ENCODE results near the gene YJEFN3.

DNA sequence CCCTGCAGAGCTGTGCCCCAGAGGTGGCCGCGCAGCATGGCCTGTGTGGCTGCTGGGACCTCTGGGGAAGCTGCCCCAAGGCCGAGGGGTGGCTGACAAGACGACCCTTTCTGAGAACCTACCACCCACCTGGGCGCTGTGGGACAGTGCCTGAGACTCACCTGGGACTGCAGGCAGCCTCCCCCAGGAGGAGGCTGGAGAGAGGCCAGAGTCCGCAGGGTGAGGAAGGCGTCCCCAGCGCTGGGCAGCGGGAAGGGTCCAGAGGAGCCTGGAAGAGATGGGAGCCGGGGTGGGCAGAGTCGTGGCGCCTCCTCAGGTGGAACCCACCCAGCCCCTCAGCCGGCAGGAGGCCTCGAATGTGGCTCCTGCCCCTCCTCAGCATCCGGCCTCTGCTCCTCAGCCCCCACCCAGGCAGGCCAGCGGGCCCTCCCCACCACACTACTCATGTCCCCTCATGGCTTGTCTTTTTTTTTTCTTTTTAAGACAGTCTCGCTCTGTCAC, 34.7 kb downstream of the YJEFN3 start:
- TF ChIP-seq, protein P1, sequence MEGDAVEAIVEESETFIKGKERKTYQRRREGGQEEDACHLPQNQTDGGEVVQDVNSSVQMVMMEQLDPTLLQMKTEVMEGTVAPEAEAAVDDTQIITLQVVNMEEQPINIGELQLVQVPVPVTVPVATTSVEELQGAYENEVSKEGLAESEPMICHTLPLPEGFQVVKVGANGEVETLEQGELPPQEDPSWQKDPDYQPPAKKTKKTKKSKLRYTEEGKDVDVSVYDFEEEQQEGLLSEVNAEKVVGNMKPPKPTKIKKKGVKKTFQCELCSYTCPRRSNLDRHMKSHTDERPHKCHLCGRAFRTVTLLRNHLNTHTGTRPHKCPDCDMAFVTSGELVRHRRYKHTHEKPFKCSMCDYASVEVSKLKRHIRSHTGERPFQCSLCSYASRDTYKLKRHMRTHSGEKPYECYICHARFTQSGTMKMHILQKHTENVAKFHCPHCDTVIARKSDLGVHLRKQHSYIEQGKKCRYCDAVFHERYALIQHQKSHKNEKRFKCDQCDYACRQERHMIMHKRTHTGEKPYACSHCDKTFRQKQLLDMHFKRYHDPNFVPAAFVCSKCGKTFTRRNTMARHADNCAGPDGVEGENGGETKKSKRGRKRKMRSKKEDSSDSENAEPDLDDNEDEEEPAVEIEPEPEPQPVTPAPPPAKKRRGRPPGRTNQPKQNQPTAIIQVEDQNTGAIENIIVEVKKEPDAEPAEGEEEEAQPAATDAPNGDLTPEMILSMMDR (IDR thresholded peaks at IDR 0.05; ENCODE audit: low read depth, low read length): no peak
- TF ChIP-seq MYC (IDR thresholded peaks at IDR 0.05; ENCODE audit: low read depth, low read length) (no peak), POLR2A (IDR thresholded peaks at IDR 0.05; ENCODE audit: extremely low read depth, insufficient read length) (no peak)

All from NB4 (cell line).